Fibroblast of gingiva (primary cell): ENCODE results near the gene PRR11.
"Not testable (repeated sequence)": the region's sequence is repeated elsewhere in the genome, so short reads cannot be mapped to it uniquely, and the experiment has no call there.

Experiments
- DNase-seq: peaks from one replicate; pipeline ENCODE4 v3.0.0-alpha.2; 2011; ENCODE audit warnings: low read depth

The PRR11 gene

DNA sequence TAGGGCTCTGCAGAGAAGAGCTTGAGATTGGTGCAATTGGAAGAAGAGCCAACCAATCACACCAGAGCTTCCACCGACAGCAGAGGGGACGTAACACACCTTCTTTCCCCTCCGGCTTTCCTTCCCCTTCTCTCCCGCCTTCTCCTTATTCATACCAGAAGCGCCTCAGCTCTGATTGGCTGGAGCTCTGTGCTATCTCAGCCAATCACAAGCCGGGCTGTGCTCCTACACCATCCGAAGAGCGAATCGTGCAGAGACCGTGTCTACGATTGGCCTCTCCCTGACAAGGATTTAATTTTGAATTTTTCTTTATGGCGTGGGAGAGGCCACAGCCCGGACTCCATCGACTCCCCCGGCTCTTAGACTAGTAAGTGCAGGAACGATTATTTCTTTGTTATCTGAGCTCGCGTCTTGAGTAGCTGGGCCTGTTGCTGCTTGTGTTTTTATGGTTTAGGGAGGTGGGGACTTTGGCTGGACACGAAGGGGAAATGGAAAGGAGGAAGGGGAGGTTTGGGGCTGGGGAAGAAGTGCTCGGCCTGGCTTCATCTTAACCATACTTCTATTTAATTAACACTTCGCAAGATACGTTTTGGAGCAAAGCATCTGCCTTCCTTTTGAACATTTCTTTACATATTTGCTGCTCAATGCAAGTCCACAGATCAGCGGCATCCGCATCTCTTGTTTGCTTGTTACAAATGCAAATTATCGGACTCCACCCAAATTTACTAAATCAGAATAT lies at the start of gene PRR11:
Gene PRR11, plus strand, starts transcription at position 308 of the 739 bp plus-strand sequence. CDS start 14,007 bp downstream, outside the sequence.
- peak; percentile 100 for DNase-seq

DNA sequence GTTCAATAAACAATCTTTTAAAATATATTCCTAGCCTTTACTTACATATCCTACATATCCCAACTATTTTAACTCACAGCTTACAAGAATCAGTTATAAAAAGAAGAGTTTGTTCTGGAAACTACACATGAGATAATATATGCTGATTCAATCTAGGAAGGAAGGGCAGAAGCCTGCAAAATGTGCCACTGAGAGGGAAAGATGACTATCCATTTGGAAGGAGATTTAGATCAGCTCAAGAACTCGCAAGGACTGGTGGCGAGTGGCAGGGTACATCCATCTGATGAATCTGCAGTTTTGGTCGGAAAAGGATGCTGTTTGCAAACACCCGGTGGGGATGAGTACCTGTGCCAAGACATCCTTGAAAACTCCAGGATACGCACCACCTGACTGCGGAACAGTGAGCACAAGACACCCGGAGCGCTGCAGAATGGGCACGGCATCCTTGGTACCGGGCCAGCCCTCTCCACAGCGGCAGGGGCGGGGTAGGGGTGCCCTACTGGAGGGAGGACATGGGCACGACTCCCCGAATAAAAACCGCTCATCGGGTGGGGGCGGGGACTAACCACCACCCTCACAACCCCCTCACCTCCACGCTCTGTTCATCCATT lies 49.6 kb upstream of the PRR11 start:
- peak; percentile 30 for DNase-seq

DNA sequence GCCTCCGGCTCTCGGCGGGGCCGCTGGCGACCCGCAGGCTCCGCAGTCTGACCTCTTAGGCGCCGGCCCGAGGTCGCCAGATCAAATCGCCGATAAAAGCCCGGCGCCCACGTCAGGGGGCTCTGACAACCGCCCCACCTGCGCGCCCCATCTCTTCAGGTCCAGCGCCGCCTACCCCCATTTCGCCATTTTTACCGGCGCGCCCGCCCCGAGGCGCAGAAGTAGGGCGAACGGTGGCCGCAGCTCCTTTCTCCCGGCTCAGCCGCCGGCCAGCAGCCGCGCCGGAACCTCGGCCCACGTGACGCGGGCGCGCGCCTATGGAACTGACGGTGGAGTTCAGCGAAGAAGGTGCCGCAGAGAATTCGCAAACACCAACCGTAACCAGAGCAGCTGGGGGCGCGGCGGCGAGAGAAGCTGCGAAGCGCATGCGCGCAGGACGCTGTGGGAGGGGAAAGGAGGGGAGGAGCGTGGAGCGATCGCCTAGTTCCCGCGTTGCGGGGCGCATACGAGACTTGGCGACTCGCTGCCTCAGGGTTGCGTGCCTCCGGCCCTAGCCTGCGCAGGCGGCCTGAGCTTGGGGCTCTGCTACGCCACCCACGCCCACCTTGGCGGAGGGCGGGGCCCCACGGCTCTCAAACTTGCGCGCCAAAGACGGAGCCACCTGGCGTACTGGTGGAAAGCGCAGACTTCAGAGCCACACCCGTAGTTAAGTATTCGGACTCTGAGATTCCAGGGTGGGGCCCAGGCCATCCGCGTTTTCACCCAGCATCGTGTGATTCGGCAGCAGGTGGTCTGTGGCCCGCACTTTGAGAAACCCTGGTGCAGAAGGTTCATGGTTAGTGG lies 48.9 kb upstream of the PRR11 start, which contains the start of gene TRIM37:
Gene TRIM37, minus strand, starts transcription at position 418 of the 843 bp plus-strand sequence. CDS start 419 bp downstream, outside the sequence.
- peak; percentile 98 for DNase-seq

DNA sequence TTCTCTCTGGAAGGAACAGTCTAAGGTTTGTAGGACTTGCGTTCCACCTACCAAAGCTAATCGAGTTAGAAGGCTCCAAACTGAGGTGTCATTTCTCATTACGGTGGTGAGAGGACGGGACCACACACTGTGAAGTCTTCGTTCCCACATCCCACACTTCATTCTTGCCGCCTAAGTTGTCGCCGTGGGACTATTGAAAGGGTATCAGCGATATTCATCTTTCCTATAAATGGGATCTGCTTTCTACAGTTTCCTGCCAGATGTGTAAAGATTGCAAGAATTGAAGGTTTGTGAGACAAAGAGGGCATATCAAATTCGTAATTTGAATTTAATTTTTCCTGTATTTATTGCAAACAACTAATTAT lies 48.3 kb upstream of the PRR11 start:
- peak; percentile 1 for DNase-seq

DNA sequence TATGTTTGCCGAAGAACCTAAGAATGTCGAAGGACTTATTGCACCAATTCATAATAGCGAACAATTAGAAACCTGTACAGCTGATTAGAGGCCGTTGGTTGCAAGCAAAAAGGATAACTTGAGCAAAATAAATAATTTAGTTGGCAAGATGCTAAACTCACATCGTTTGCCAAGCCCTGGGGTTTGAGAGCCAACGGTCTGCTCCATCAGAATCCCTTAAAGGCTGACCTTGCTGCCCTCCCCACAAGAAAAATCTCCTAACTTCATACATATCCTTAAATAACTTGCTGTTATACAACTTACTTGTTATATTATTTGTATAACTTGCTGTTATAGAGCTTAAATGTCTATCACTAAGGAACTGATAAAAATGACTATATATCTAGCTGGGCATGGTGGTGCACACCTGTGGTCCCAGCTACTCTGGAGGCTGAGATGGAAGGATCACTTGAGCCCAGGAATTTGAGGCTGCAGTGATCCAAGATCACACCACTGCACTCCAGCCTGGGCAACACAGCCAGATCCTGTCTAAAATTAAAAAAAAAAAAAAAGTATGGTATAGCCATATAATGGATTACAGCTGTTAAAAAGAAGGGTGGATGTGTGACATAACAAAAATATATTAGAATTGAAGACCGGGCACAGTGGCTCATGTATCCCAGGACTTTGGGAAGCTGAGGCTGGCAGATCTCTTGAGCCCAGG lies 47.0 kb upstream of the PRR11 start:
- no peak for DNase-seq

DNA sequence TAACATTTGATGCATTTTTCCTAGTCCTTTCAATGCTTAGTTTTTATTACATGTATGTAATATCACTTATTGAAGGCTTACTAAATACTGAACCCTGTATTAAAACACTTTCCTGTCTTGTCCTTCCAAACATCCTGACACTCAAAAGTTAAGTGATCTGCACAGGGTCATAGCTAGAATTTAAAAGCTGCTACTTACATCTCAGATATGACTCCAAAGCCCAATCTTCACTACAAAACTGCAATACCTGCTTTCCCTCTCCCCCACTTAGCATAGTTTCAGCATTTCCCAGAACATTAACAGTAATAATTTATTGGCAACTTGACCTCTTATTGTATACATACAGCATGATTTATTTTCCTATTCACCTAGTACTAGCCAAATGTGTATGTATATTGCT lies 44.6 kb upstream of the PRR11 start:
- no peak for DNase-seq

DNA sequence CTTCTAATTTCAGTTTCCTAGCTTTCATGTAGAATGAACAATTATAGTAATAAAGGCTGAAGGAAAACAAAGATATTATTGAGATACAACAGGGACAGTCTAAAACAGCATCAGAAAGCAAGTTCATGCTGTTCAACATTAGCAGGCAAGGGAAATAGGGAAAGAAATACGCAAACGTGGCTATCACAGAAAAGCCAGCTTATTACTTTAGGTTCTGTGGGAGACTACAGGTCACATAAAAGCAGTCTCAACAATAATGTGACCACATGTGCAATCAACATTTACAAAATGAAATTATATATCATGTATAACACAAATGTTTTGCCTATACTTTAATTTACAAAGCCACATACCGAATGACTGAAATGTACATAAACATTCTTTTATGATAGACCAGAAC lies 44.0 kb upstream of the PRR11 start:
- DNase-seq: no peak

DNA sequence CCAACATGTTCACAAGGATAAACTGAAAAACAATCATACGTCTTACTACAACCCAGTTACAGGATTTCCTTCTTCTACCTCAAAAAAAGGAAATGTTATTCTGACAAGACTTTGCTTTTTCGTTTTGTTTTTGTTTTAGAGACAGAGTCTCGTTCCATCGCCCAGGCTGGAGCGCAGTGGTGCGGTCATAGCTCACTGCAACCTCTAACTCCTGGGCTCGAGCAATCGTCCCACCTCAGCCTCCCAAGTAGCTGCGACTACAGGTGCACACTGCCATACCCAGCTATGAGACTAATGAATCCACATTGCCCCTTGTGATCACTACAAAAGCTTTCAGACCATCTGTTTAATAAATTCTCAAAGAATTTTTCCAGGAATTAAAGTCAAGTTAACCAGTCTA lies 40.1 kb upstream of the PRR11 start:
- no peak for DNase-seq

DNA sequence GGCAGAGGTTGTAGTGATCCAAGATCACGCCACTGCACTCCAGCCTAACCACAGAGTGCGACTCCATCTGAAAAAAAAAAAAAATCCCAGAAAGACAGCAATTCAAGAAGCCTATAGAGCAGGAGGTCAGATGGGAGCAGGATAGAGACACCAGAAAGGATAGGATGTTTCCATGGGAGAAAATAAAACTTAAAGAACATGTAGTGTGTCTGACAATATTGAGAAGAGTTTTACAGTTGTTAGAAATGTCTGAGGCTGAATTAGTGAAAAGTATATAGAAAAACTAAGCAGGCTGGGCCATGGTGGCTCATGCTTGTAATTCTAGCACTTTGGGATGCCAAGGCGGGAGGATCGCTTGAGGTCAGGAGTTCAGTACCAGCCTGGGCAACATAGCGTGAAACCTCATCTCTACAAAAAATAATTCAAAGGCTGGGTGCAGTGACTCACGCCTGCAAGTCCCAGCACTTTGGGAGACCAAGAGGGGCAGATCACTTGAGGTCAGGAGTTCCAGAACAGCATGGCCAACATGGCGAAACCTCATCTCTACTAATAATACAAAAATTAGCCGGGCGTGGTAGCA lies 33.6 kb upstream of the PRR11 start:
- DNase-seq: peak; percentile 4

DNA sequence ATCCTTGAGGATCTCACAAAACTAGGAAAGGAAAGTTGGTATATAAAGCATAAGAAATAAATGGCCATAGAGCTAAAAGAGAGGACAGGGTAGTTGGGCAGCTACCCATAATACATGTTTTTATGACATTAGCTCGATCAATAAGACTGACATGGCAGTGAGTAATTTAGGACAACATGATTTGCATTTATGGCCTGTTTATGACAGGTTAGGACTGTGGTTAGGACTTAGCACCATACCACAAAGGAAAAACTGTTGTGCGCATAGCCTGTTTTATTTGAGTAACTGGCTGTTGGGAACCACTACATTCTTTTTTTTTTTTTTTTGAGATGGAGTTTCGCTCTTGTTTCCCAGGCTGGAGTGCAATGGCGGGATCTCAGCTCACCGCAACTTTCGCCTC lies 30.9 kb upstream of the PRR11 start:
- DNase-seq: no peak

DNA sequence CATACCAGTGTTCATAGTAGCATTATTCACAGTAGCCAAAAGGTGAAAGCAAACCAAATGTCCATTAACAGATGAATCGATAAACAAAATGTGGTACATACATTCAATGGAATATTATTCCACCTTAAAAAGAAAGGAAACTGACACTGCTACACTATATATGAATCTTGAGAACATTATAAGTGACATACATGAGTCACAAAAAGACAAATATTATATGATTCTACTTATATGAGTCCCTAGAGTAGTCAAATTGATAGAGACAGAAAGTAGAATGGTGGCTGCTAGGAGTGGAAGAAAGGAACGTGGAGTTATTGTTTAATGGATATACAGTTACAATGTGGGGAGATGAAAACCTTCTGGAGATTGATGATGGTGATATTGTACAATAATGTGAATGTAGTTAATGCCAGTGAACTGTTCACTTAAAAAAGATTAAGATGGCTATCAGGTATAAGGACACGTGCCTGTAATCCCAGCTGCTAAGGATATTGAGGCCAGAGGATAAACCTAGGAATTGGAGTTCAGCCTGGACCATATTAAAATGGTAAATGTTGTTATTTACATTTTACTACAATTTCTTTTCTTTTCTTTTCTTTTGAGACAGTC lies 28.6 kb upstream of the PRR11 start:
- no peak for DNase-seq

DNA sequence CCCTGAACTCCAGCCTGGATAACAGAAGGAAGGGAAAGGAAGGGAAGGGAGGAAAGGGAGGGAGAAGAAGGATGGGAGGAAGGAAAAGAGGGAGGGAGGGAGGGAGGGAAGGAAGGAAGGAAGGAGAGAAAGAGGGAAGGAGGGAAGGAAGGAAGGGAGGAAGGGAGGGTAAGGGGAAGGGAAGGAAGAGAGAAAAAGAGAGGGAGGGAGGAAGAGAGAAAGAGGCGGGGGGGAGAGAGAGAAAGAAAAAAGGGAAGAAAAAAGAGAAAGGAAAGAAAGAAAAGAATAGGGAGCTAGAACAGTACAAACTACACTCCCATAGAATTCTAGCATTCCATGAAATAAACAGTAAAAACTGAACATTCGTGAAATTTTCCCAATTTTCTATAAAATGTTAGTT lies 25.7 kb upstream of the PRR11 start:
- no peak for DNase-seq

DNA sequence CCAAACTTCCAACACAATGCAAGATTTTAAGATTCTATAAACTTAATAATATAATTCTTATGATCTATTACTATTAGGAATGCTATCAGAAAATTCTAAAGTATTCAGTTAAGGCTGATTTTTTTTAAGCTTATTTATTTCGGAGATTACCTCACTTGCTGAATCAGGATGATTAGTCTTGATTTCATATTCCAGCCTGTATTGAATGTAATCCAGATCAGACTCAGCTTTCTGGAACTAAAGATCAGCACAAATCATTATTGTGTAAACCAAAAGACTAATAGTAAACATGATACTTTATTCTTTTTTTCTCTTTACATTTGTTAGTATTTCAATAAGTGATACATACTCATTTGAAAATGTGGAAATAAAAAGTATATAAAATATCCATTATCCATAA lies 24.4 kb upstream of the PRR11 start:
- DNase-seq: peak; percentile 29

DNA sequence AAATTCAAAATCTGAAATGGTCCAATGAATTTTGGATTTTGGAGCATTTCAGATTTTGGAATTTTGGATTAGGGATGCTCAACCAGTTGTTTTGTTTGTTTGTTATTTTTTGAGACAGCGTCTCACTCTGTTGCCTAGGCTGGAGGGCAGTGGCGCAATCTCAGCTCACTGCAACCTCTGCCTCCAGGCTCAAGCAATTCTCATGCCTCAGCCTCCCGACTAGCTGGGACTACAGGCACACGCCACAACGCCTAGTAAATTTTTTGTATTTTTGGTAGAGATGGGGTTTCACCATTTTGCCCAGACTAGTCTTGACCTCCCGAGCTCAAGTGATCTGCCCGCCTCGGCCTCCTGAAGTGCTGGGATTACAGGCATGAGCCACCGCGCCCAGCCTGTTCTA lies 17.2 kb upstream of the PRR11 start:
- not testable (repeated sequence) for DNase-seq

DNA sequence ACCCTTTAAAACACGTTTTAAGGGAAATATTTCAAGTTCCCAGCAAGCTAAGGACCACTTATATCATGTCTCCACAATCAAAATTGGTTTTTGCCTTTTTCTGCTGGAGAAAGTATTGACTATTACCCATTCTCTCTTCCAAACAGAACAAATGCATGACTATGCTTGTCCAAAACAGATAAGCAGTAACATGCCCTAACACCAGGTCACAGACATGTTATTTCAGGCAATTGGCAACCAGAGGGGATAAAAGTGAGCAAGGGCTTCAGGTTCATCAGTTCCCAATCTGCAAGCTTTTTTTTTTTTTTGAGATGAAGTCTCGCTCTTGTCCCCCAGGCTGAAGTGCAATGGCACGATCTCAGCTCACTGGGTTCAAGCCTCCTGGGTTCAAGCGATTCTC lies 15.6 kb upstream of the PRR11 start:
- DNase-seq: no peak

DNA sequence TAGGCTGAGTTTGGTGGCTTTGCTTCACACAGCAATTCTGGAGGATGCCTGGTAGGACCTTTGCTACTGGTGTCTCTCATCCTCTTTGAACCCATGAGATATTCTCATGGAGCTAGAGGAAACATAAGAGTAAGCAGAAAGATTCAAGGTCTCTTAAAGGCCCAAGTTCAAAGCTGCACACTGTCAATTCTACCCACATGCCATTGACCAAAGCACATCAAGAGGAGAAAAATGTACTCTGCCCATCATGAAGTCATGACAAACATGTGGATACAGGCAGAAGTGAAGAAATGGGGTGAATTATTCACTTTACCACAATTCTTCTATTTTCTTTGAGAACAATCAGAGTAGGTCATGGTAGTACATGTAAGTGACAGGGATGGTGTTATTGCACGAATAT lies 13.7 kb upstream of the PRR11 start:
- no peak for DNase-seq

DNA sequence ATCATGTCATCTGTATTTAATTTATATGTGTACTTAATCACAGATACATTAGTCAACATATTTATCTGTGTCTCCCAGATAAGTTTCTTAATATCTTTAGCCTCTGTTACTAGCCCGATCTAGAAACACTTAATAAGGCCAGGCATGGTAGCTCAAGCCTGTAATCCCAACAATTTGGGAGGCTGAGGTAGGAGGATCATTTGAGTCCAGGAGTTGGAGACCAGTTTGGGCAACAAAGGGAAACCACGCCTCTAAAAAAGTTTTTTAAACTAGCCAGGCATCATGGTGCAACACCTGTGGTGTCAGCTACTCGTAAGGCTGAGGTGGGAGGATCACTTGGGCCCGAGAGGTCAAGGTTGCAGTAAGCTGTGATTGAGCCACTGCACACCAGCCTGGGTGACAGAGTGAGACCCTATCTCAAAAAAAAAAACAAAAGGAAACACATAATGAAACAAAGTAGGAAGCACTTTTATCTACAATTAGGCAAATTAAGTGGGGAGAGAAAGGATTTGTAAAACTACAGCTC lies 9.9 kb upstream of the PRR11 start:
- no peak for DNase-seq

DNA sequence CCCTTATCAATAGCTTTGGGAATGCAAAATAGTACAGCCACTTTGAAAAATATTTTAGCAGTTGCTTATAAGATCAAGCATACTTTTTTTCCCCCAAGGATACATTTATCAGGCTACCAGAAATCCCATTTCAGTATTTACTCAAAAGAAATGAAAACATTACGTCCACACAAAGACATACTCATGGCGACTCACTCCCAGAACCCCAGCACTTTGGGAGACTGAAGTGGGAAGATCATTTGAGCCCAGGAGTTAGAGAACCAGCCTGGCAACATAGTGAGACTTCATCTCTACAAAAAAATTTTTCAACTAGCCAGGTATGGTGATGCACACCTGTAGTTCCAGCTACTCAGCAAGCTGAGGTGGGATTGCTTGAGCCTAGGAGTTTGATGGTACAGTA lies 6.5 kb upstream of the PRR11 start:
- DNase-seq: no peak

DNA sequence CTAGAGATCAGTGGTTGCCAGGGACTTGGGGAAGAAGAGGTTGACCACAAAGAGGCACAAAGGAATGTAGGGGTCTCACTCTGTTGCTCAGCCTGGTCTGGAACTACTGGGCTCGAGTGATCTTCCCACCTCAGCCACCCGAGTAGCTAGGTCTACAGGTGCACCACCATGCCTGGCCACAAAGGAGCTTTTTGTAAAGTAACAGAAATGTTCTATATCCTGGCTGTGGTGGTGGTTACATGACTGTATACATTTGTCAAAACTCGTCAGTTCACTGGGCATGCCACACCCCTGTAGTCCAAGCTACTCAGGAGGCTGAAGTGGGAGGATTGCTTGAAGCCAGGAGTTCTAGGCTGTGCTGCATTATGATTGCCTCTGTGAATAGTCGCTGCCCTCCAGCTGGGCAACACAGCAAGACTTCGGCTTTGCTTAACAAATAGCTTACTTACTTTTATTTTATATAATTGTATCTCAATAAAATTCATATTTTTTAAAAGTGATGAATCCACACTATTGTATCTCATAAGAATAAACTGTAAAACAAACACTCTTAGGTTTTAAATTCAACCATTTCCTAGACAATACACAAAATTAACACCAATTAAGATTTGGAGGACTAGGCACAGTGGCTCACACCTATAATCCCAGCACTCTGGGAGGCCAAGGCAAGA lies 5.6 kb upstream of the PRR11 start:
- no peak for DNase-seq

DNA sequence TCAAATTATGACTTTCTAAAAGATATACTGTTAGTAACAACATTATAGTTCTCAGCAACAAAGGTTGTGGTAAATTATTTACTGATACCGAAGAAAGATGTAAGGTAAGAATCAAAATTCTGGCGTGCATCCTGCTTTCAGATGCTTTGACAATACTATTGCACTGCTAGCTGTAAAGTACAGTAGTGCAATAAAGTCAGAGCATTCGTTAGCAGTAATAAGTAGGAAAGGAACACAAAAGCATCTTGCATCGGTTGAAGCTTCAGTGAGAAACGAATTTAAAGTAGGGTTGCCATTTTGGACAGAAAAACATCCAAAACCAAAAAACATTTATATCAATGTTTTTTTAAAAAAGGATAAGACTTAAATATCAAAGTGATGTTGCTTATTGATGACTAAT lies 4.5 kb upstream of the PRR11 start:
- DNase-seq: no peak

DNA sequence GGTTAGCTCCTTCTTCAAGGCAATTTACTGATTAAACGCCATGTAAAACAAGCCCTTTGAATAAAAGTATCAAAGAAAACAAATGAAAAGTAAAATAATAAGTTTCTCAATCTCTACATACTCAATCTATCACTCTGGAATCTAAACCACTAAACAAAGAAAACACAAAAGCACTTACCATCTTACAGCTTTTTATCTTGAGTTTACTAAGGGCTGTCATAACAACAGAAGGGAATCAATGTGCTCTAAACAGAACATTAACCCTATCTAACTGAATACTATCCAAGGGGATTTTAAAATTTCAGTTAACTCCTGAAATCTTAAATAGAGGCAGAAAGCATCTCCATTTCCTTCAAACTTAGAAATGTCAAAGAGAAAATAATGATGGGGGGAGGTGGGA lies 4.0 kb upstream of the PRR11 start:
- peak; percentile 22 for DNase-seq
